ENCODE data around the gene KIF26B. TPM values are rescaled to one million over a fixed set of nuclear protein-coding genes. Genes with fewer than 3 reads are reported as not detected.

Gene KIF26B
- total RNA-seq, 1 donor from 2014 or later, result 3.8 TPM

DNA sequence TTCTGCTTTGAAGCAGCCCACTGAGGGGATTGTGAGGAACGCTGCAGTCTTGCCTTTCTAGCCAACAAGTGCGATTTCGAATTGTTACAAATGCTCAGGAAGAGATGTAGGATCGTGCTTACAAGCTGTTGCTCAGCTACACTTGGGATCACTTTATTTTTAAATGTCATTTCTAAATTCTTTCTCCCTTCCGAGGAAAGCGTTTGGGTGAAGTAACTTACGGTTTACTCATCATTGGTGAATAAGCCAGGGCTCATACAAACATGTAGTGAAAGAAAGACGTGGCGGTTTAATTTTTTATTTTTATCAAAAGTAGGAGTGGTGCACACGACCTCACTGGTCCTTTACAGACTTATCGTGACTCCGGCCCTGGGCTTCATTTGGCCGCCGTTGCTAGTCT, 386.6 kb downstream of the KIF26B start:
- ATAC-seq (no peak), DNase-seq (ENCODE audit: missing footprints) (no peak)
- intact Hi-C loops (cut with DNase I), result no loop called here

DNA sequence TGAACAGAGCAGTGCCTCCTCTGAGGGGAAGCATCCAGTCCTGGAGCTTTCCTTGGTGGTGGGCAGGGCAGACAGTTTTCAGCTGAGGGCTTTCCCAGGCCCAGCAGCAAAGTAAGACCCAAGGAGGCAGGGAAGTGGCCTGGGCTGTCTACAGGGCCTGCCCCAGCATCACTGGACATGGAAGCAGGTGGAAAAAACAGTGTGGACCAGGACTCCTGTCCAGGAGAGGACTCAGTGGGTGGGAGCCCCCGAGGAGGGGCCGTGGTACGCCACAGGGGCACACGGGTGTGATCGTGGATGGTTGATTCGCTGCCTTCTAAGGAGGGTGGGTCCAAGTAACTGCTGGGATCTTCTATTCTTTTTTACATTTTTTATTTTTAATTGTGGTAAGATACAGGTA, 387.6 kb downstream of the KIF26B start:
- ATAC-seq (no peak), DNase-seq (ENCODE audit: missing footprints) (no peak)
- intact Hi-C loops (cut with DNase I), result no loop called here

DNA sequence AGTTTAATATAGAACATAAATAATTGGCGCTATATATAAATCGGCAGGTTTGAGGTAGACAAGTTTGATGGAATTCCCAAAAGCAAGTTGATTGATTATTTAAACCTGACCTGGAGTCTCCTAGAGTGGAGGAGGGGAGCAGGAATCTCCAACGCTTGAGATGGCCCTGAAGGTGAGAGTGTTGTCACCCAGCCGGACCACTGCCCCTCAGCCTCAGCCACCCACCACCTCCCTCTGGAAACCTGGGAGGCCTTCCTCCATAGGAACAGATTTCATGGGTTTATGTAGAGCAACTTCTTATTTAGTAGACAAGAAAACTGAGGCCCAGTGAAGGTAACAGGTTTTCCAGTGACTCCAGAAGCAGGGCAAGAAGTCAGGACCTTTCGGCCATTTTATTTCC, 389.5 kb downstream of the KIF26B start:
- intact Hi-C loops (cut with DNase I), result no loop called here
- ATAC-seq (no peak), DNase-seq (ENCODE audit: missing footprints) (no peak)

DNA sequence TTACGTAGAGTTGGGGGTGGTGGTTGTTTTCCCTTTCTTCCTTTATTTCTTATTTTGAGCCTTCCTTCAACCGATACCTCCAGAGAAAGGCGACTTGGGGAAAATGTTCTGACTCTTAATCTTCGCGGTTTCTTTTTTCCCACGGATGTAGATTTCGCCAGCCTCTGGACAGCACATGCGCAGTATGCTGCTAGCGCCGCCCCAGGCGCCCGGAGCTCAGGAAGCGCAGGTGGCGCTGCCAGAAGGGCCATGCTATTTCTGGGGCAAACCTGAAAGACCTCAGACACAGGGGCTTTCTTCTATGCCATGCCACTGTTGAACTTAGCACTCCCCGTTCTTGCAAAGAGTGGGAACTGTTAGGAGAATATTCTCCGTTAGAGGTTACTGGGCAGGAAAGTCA, 392.1 kb downstream of the KIF26B start:
- DNase-seq (ENCODE audit: missing footprints), result no peak
- intact Hi-C loops (cut with DNase I), result no loop called here
- ATAC-seq, result no peak

DNA sequence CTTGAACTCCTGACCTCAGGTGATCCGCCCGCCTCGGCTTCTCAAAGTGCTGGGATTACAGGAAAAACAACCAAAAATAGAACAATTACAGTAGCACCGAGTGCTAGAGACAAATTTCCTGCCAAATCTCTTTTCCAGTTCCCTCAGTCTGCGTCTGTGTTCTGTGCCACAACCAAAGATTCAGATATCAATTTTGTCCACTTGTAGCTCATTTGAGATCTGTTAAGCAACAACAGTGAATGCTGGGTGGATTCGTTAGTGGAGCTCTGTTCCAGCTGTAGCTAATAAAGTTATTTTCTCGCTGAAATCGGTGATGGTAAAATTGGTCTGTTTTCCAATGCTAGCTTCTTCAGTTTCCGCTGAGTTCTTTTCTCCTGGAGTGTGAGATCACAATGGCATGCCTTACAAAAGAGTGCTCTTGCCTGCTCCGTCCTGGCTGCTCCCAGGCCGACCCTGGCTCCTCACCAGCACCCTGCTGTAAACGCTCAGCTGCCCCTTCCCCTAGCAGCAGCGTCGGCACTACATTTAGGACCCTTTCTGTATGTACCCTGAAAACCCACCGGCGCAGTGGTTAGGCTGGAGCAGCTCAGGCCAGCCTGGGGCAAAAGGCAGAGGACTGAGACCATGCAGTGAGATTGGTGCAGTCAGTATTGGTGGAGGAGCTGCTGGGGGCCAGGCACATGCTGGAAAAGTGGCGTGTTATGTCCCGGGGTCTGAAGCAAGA, 395.4 kb downstream of the KIF26B start:
- intact Hi-C loops (cut with DNase I), result no loop called here
- no peak for ATAC-seq

DNA sequence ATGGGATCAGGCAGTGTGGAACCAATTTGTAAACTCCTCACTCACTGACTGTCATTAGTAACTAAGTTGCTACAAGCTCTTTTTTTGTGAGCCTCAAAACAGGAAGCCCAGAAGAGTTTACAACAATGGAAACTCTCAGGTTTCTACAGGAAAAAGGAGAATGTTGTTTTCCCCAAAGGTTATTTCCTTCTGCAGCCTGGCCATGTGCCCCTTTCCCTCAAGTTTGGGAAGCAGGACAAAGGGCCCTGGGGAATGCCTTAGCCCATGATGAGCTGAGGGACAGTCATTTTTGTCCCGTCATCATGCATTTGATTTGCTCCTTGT, 395.9 kb downstream of the KIF26B start:
- intact Hi-C loops (cut with DNase I), result no loop called here
- DNase-seq (ENCODE audit: missing footprints) (no peak), ATAC-seq (no peak)

More for the DNA sequence above, 395.4 kb downstream of the KIF26B start:
- DNase-seq (ENCODE audit: missing footprints), result no peak

DNA sequence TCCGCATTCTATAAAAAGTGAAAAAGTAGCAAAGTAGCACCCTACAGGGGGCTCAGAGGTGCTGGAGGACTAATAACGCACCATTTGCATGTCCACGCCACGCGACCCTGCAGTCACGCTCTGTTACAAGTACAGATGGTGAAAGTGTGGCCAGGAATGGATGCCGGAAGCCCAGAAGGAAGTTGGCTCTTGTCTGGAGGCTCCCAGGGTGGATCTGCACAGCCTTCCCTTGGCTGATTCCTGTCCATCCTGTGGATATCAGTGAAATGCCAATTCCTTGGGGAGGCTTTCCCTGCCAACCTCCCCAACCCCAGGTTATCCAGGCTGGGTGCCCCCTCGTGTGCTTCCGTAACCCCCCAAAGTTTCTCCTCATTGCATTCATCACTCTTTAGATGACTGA, 396.8 kb downstream of the KIF26B start:
- ATAC-seq (no peak), DNase-seq (ENCODE audit: missing footprints) (no peak)
- intact Hi-C loops (cut with DNase I), result no loop called here

DNA sequence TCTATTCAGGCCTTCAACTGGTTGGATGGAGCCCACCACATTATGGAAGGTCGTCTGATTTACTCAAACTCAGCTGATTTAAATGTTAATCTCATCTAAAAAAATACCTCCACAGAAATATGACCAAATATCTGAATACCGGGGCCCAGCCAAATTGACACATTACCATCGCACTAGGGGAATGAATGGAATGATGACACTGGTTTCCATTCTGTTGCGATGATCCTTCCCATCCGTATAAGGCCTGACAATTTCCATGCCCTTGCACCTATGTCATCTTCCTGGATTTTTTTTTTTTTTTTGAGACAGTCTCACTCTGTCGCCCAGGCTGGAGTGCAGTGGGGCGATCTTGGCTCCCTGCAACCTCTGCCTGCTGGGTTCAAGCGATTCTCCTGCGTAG, 397.5 kb downstream of the KIF26B start:
- ATAC-seq (no peak), DNase-seq (ENCODE audit: missing footprints) (no peak)
- intact Hi-C loops (cut with DNase I), result no loop called here

DNA sequence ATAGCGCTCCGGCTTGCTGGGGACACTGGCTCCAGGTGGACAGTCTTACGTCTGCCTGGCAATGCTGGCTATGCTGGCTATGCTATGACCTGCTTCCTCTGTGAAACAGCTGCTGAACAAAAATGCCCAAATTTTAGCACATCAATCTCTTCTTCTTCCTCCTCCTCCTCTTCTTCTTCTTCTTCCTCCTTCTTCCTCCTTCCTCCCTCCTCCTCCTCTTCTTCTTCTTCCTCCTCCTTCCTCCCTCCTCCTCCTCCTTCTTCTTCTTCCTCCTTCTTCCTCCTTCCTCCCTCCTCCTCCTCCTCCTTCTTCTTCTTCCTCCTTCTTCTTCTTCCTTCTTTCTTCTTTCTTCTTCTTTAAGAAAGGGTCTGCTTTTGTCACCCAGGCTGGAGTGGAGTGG, 401.3 kb downstream of the KIF26B start:
- no peak for DNase-seq (ENCODE audit: missing footprints)
- ATAC-seq, result no peak
- intact Hi-C loops (cut with DNase I), result no loop called here

DNA sequence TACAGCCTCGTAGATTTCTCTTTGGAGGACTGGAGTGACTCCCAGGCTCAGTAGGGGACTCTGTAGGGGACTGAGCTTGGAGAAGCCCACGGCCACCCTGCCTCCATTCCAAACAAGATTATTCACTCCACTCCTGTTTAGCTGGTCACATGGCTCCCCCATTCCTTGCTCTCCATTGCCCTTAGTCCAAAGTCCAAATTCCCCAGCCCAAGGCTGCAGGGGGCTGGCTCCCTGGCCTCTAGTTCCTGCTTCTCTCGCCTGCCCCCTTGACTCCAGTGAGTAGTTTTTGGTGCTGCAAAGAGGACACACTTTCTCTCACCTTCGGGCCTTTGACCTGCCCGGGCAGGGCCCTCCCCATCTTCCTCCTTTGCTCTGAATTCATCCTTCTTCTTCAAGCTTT, 403.3 kb downstream of the KIF26B start:
- intact Hi-C loops (cut with DNase I), result no loop called here
- DNase-seq (ENCODE audit: missing footprints) (no peak), ATAC-seq (no peak)

DNA sequence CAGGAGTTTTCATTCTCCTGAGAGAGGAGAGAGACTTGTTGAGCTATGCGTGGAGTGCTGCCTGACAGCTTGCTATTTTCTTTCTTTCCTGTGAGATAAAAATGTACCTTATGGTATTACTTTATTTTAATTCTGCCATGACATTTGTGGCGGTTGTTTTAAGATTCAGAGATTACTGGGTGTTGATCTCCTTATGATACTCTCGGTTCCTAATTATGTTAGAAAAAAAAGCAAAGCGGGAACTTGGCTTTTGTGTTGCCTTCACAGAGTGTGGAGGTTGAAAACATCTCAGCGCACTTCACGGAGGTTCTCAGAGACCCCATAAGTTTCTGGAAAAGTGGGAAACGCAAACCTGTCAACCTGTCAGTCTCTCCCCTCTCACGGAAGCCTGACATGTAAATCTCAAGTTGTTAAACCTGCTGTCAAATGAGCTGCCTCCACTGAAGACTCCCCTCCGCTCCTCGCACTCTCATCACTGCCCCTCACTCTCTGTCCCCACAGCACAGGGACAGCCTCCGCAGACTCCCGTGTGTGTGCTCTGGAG, 405.6 kb downstream of the KIF26B start:
- ATAC-seq, result no peak
- intact Hi-C loops (cut with DNase I), result no loop called here

DNA sequence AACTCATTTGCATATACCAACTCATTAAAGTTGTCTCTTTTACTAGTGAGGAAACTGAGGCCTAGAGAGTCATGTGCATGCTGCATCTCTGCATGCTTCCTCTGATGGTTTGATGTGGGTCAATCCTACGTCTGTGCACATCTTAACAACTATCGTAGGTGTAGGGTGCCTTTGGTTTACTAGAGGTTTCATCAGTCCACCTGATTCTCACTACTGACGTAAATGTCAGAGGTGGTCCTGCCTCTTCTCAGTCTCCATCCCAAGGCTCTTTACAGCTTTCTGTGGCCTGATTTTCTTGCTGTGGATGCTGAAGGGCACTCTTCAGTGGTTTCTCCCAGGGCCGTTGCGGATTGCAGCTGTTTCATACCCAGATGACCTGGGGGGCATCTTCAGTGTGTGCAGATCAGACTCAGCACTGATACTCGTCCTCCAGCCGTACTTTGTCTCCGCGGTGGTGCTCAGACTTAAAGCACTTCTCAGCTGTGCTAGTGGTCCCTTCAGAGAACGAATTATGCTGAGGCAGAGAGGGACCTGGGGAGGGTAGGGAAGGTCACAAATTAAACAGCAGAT, 407.0 kb downstream of the KIF26B start:
- no peak for ATAC-seq
- DNase-seq (ENCODE audit: missing footprints), result no peak
- intact Hi-C loops (cut with DNase I), result no loop called here

More for the DNA sequence above, 405.6 kb downstream of the KIF26B start:
- no peak for DNase-seq (ENCODE audit: missing footprints)

DNA sequence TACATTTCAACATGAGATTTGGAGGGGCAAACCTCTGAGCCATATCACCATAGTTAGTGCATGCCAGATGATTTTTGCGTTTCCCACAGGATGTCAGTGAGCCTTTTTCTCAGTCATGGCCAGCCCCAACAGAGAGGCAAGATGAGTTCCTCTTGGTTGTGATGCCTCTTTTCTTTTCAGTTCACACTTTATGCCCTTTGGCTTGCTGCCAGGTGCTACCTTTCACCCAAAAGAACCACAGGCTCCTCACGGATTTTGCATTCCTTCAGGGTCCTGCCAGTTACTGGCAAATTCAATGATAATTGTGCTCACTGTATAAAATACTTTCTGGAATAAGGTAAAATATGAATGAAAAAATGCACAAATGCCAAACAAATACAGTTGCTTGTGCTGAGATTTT, 411.3 kb downstream of the KIF26B start:
- DNase-seq (ENCODE audit: missing footprints) (no peak), ATAC-seq (no peak)
- intact Hi-C loops (cut with DNase I), result no loop called here

DNA sequence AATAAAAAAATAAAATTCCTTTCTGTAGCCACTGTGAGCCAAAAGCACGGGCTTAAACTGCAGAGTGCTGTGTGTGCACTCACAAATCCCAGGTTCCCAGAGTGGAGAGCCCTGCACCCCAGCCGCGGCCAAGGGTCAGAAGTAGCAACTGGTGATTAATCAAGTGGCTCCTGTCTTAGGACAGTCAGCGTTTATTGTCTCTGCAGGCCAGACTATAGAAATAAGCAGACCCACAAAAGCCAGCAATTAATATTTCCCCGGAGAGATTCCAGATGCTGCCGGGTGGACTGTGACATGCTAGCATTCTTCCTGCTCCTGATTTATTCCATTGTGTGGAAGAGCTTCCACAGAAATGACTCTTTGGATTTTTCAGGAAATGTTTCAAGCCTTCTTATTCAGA, 412.2 kb downstream of the KIF26B start:
- intact Hi-C loops (cut with DNase I), result no loop called here
- no peak for DNase-seq (ENCODE audit: missing footprints)
- no peak for ATAC-seq

DNA sequence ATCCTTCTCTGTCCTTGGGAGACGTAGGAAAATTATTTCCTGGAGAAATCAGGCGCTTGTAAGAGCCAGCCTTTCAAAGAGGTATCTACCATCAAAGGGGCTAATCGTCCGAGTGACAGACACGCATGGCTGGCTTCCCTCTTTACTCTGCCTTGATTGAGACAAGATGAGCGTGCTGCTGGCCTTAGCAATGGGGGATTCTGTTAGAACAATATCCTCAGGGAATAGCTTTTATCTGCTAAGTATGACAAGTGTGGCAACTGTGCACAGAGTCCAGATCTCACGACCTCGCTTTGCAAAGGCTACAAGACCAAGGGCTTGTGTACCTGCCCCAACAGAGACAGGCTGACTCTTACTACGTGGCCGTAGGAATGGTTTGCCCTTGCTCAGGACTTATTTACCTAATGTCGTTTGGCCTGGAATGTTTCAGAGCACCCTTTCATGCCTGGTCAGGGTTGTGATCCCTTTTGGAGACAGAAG, 417.1 kb downstream of the KIF26B start:
- intact Hi-C loops (cut with DNase I), result no loop called here
- no peak for DNase-seq (ENCODE audit: missing footprints)
- ATAC-seq, result no peak

DNA sequence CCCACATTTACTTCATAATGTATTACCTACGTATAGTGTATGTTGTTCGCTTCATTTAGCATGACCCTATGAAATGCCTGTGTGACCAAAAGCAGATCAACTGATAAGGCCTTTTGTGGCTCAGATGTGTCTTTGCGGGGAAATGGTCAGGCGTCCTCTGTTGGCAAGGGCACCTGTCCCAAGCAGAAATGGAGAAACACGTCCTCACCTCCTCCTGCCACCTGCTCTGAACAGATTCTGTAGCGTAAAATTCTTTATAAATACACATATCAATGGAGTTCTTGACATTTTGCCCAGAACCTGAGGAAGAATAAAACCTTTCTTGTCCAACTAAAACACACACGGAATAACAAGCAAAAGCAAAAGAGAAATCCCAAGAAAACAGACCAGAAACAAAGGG, 417.9 kb downstream of the KIF26B start:
- intact Hi-C loops (cut with DNase I), result no loop called here
- ATAC-seq, result no peak
- no peak for DNase-seq (ENCODE audit: missing footprints)

DNA sequence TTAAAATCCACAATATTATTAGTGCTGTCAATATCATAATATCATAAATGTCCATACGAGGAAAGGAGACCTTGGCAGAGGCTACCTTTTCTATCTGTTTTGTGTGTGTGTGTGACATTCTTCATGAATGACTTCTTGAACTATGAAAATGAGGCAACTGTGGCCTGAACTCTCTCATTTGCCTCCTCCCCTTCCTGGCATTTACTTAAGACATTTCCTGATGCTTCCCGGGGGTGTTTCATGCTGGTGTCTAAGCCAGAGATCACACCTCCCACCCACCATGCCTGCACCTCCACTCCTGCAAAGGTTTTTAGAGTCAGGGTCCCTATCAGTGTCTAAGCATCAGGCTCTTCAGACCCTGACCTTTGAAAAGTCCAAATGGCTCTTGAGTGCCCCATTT, 420.9 kb downstream of the KIF26B start:
- DNase-seq (ENCODE audit: missing footprints) (no peak), ATAC-seq (no peak)
- intact Hi-C loops (cut with DNase I), result no loop called here

DNA sequence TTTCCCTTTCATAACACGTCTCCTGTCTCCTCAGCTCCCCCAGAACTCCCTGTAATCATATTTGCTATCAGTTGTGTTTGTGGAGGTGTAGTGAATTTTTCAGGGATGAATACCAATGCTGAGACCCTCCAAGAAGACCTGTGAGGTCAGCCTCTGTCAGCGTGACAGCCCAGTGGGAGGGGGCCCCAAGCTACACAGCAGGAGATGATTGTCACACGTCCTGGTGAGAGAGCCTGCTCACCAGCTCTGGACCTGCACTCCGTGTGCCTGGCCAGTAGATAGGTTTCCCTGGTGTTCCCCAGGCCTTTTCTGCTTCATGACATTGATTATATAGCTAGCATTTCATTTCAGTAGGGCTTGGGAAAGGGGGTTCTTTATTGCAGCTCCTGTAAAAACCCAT, 421.5 kb downstream of the KIF26B start:
- intact Hi-C loops (cut with DNase I), result no loop called here
- DNase-seq (ENCODE audit: missing footprints), result no peak
- ATAC-seq, result no peak

DNA sequence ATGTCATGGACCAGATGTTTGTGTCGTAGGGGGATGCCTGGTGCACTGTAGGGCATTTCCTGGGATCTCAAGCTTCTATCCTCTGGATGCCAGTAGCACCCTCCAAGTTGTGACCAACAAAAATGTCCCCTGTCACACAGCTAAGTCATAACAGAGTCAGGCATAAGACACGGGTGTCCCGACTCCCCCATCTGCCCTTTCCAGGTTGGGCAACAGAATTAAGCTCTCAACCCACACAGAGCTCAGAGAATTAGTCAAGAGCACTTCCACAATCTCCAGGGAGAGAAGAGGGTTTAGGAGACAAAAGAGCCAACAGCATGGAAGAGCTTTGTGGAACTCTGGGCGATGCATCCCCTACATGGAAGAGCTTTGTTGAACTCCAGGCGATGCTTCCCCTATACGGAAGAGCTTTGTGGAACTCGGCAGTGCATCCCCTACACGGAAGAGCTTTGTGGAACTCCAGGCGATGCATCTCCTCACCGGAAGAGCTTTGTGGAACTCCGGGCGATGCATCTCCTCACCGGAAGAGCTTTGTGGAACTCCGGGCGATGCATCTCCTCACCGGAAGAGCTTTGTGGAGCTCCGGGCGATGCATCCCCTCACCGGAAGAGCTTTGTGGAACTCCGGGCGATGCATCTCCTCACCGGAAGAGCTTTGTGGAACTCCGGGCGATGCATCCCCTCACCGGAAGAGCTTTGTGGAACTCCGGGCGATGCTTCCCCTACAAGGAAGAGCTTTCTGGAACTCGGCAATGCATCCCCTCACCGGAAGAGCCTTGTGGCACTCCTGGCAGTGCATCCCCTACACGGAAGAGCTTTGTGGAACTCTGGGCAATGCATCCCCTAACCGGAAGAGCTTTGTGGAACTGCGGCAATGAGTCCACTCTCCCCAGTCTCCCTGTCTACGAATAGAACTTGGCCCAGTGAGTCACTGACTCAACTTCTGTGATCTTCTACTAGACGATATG, 422.7 kb downstream of the KIF26B start:
- intact Hi-C loops (cut with DNase I), result no loop called here
- DNase-seq (ENCODE audit: missing footprints) (no peak), ATAC-seq (no peak)

DNA sequence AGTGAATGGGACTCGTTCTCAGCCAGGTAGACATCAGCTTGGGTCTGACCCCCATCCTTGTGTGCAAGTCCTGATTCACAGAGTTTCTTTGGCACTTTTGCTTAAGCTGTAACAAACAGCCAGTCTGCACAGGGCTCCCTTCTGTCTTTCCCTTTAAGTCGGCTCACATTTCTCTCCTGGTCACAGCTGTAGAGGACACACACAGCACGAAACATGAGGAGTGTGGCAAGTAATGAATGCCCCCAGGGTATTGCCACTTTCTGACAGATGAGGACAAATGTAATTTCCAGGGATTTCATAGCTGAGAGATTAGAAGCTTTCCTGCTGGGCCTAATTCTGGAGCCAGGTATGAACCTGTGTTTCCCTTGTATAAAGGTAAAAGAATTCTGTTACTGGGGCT, 423.5 kb downstream of the KIF26B start:
- ATAC-seq (no peak), DNase-seq (ENCODE audit: missing footprints) (no peak)
- intact Hi-C loops (cut with DNase I), result no loop called here

Measured in Right ventricle myocardium inferior (tissue), 1 donor.